Sigmoid colon (tissue), 7 donors: ENCODE results near the gene CPNE9. TPM values are rescaled to one million over a fixed set of nuclear protein-coding genes. Genes with fewer than 3 reads are reported as not detected.

Source experiments
- DNase-seq: peaks from one replicate; pipeline ENCODE4 v3.0.0-alpha.2; 2019
- H3K27ac ChIP-seq, 4 donors: fragments of 200-600 bp; sonication (generic); one replicate each; pipeline ENCODE4 v1.5.1; 2016 to 2019; ENCODE audit warnings: mild to moderate bottlenecking in 1 of 4
- H3K27me3 ChIP-seq, 3 donors: fragments of 200-600 bp; sonication (generic); one replicate each; pipeline ENCODE4 v1.5.1; 2019; ENCODE audit warnings: mild to moderate bottlenecking in 1 of 3
- H3K36me3 ChIP-seq, 4 donors: fragments of 200-600 bp; sonication (generic); one replicate each; pipeline ENCODE4 v1.5.1; 2016 to 2019
- H3K4me1 ChIP-seq, 4 donors: fragments of 200-600 bp; sonication (generic); one replicate each; pipeline ENCODE4 v1.5.1; 2017 to 2019
- H3K4me3 ChIP-seq, 4 donors: fragments of 200-600 bp; sonication (generic); one replicate each; pipeline ENCODE4 v1.5.1; 2017 to 2019; ENCODE audit warnings: mild to moderate bottlenecking in 2 of 4, moderate library complexity in 1 of 4
- H3K9me3 ChIP-seq, 4 donors: fragments of 200-600 bp in 3 of 4; sonication (generic) in 3 of 4; one replicate each; pipeline versions ENCODE4 v1.5.1 to v1.6.1; 2013 to 2019
- CTCF ChIP-seq, 4 experiments: fragments of 450-650 bp in 3 of 4; fragments of 200-600 bp in 1 of 4; IDR thresholded peaks; one replicate each; pipeline ENCODE4 v1.5.1; 2016 to 2019; ENCODE audit warnings: antibody characterized with exemption in 4 of 4, mild to moderate bottlenecking in 3 of 4, moderate library complexity in 2 of 4
- EP300 ChIP-seq, 4 donors: sonication (generic); formaldehyde crosslinking; IDR thresholded peaks; one replicate each; pipeline ENCODE4 v1.6.1; 2017; ENCODE audit warnings: antibody characterized with exemption in 4 of 4
- POLR2A ChIP-seq, 2 donors: fragments of 450-650 bp; IDR thresholded peaks; one replicate each; pipeline ENCODE4 v1.6.1; 2016; ENCODE audit warnings: antibody characterized with exemption in 2 of 2, mild to moderate bottlenecking in 2 of 2, moderate library complexity in 2 of 2
- POLR2AphosphoS5 ChIP-seq, 4 donors: sonication (generic); formaldehyde crosslinking; IDR thresholded peaks; one replicate each; pipeline ENCODE4 v1.6.1; 2017; ENCODE audit warnings: antibody characterized with exemption in 4 of 4
- WGBS, 2 donors: extraction: QIAGEN DNeasy Blood & Tissue Kit; methylation state at CpG; one replicate each; pipeline ENCODE4 v1.1.7; 2013; 5-methylcytosine and 5-hydroxymethylcytosine counted together
- intact Hi-C: fragments of 100-400 bp; cut with DNase I; formaldehyde crosslinking; loops from one replicate; pipeline ENCODE4 v1.15.1; 2023
- polyA plus RNA-seq, 3 donors: library from polyadenylated mRNA; stranded (reverse); fragments of 200-250 nt; gene quantifications; one replicate each; pipeline ENCODE4 v1.2.3, GENCODE V29; 2013
- total RNA-seq, 4 donors: library from RNA; depleted of rRNA; stranded (reverse); fragments of >200 nt; gene quantifications; one replicate each; pipeline ENCODE4 v1.1.0, GENCODE V29; 2016
- donor health status: healthy with polysubstance abuse.
- donor health status: Bipolar disorder and iron deficiency.
- donor health status: healthy.

The CPNE9 gene
- total and polyA plus RNA-seq, 7 donors = 0.14 to 0.22 TPM; not detected in 5

- TF ChIP-seq POLR2A (IDR thresholded peaks at IDR 0.05) (no peak), POLR2AphosphoS5 (IDR thresholded peaks at IDR 0.05) (no peak), EP300 (IDR thresholded peaks at IDR 0.05) (no peak), CTCF (IDR thresholded peaks at IDR 0.05) (no peak)
- H3K27ac ChIP-seq = no peak overlapping the region
- H3K36me3 ChIP-seq = peaks cover 72 to 100% (median 87%) of the 10 kb centered on the region in 4 donors
- no peak for DNase-seq
- WGBS, 2 donors = 96% methylated on average over 18 of the region's 18 CpGs
- no peaks in the 10 kb centered on the region for H3K9me3 ChIP-seq
- intact Hi-C loops = no loop called here
- H3K4me1 ChIP-seq = no peaks in the 10 kb centered on the region
- no peak overlapping the region for H3K4me3 ChIP-seq
- no peaks in the 10 kb centered on the region for H3K27me3 ChIP-seq
Observed at GRCh38 chr3:9685216-9686049, 18.2 kb upstream of the CPNE9 start.

GRCh38 chr3:9686050-9686550 lies 17.5 kb upstream of the CPNE9 start:
- no peak for DNase-seq
- intact Hi-C loops = no loop called here
- TF ChIP-seq POLR2A (IDR thresholded peaks at IDR 0.05) = no peak
- TF ChIP-seq CTCF (IDR thresholded peaks at IDR 0.05) = no peak
- no peak for TF ChIP-seq POLR2AphosphoS5 (IDR thresholded peaks at IDR 0.05)
- TF ChIP-seq EP300 (IDR thresholded peaks at IDR 0.05) = no peak
- H3K36me3 ChIP-seq = peaks cover 68 to 100% (median 89%) of the 10 kb centered on the region in 4 donors
- no peaks in the 10 kb centered on the region for H3K9me3 ChIP-seq
- no peaks in the 10 kb centered on the region for H3K4me1 ChIP-seq
- no peak overlapping the region for H3K4me3 ChIP-seq
- WGBS, 2 donors = 90 to 92% methylated on average over 9 of the region's 9 CpGs
- no peak overlapping the region for H3K27ac ChIP-seq
- H3K27me3 ChIP-seq = no peaks in the 10 kb centered on the region

- no peaks in the 10 kb centered on the region for H3K4me1 ChIP-seq
- peaks cover 71 to 100% (median 89%) of the 10 kb centered on the region in 4 donors for H3K36me3 ChIP-seq
- H3K9me3 ChIP-seq = no peaks in the 10 kb centered on the region
- no peak for DNase-seq
- 95% methylated on average over 3 of the region's 3 CpGs for WGBS, 2 donors
- no peaks in the 10 kb centered on the region for H3K27me3 ChIP-seq
- no peak overlapping the region for H3K27ac ChIP-seq
- intact Hi-C loops = no loop called here
- no peak overlapping the region for H3K4me3 ChIP-seq
- TF ChIP-seq CTCF (IDR thresholded peaks at IDR 0.05) (no peak), EP300 (IDR thresholded peaks at IDR 0.05) (no peak), POLR2A (IDR thresholded peaks at IDR 0.05) (no peak), POLR2AphosphoS5 (IDR thresholded peaks at IDR 0.05) (no peak)
Observed at GRCh38 chr3:9686703-9687102, 16.9 kb upstream of the CPNE9 start.

- intact Hi-C loops = no loop called here
- no peaks in the 10 kb centered on the region for H3K27me3 ChIP-seq
- no peak for TF ChIP-seq POLR2A (IDR thresholded peaks at IDR 0.05)
- no peak for TF ChIP-seq CTCF (IDR thresholded peaks at IDR 0.05)
- no peak for TF ChIP-seq POLR2AphosphoS5 (IDR thresholded peaks at IDR 0.05)
- no peak for TF ChIP-seq EP300 (IDR thresholded peaks at IDR 0.05)
- WGBS, 2 donors = 92 to 96% methylated on average over 7 of the region's 7 CpGs
- H3K4me3 ChIP-seq = no peak overlapping the region
- no peaks in the 10 kb centered on the region for H3K9me3 ChIP-seq
- H3K27ac ChIP-seq = no peak overlapping the region
- DNase-seq = no peak
- no peaks in the 10 kb centered on the region for H3K4me1 ChIP-seq
- H3K36me3 ChIP-seq = peaks cover 71 to 100% (median 91%) of the 10 kb centered on the region in 4 donors
Observed at GRCh38 chr3:9687514-9687913, 16.1 kb upstream of the CPNE9 start.
